HG03520 (cell line): ENCODE measurements around the gene SAMD11.
"Not testable (repeated sequence)": the region's sequence is repeated elsewhere in the genome, so short reads cannot be mapped to it uniquely, and the experiment has no call there.

ENCODE experiments used
- ATAC-seq: cut with Tn5 transposase; IDR thresholded peaks from one replicate; pipeline ENCODE4 v1.9.1; 2021; ENCODE audit warnings: mild to moderate bottlenecking, moderate library complexity; ENCODE audit not compliant: unreplicated experiment

Gene SAMD11

GRCh38 chr1:974687-975328 is 51.1 kb downstream of the SAMD11 start:
- ATAC-seq = no peak

GRCh38 chr1:975365-975764 is 51.6 kb downstream of the SAMD11 start:
- ATAC-seq = no peak

DNA sequence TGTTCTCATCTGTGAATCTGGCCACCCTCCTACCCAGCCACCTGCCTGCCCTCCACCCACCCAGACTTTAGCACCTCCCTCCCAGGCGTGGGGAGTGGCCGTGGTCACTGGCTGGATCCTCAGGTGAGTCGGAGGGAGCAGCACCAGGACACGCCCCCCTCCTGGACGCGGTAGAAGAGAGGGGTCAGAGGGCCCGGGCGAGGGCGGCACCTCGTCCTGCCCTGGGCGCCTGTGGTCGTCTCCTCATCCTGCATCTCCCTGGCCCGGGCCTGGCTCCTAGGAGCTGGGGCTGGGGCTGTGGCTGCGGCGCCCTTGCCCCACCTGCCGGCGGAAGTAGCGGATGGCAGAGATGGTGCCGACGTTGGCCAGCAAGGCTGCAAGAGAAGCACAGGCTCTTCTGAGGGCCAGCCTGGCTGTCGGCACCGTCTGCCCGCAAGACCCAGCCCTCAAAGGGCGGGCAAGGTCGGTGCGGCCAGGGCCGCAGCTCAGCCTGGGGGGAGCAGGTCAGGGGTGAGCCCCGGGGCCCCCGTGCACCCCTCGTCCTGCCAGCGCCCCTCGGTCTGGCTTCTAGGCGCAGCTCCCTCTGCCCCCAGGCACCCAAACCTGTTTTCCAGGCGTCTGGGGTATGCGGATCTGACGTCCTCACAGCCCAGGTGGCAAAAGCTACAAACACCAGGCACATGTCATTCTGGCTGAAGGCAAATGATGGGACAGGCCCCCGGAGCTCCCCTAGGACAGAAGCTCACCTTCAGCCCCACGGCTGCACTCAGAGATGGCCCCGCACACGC is 52.4 kb downstream of the SAMD11 start:
- ATAC-seq = no peak

DNA sequence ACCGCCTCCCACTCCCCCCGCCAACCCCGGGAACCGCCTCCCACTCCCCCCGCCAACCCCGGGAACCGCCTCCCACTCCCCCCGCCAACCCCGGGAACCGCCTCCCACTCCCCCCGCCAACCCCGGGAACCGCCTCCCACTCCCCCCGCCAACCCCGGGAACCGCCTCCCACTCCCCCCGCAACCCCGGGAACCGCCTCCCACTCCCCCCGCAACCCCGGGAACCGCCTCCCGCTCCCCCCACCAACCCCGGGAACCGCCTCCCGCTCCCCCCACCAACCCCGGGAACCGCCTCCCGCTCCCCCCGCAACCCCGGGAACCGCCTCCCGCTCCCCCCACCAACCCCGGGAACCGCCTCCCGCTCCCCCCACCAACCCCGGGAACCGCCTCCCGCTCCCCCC is 53.1 kb downstream of the SAMD11 start:
- ATAC-seq = not testable (repeated sequence)

GRCh38 chr1:978069-978834 is 54.5 kb downstream of the SAMD11 start:
- no peak for ATAC-seq

GRCh38 chr1:978835-979743 is 55.4 kb downstream of the SAMD11 start:
- ATAC-seq = no peak

DNA sequence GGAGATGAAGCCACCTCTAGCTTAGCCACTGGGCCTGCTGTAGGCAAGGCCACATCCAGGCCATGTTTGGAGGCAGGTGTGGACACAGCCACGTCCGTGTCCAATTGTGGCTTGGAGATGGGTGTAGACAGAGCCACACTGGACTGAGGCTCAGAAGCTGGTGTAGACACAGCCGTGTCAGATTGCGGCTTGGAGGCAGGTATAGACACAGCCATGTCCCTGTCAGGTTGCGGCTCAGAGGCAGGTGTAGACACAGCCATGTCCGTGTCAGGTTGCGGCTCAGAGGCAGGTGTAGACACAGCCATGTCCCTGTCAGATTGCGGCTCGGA is 56.0 kb downstream of the SAMD11 start:
- no peak for ATAC-seq

GRCh38 chr1:980137-980571 is 56.4 kb downstream of the SAMD11 start:
- ATAC-seq = no peak

DNA sequence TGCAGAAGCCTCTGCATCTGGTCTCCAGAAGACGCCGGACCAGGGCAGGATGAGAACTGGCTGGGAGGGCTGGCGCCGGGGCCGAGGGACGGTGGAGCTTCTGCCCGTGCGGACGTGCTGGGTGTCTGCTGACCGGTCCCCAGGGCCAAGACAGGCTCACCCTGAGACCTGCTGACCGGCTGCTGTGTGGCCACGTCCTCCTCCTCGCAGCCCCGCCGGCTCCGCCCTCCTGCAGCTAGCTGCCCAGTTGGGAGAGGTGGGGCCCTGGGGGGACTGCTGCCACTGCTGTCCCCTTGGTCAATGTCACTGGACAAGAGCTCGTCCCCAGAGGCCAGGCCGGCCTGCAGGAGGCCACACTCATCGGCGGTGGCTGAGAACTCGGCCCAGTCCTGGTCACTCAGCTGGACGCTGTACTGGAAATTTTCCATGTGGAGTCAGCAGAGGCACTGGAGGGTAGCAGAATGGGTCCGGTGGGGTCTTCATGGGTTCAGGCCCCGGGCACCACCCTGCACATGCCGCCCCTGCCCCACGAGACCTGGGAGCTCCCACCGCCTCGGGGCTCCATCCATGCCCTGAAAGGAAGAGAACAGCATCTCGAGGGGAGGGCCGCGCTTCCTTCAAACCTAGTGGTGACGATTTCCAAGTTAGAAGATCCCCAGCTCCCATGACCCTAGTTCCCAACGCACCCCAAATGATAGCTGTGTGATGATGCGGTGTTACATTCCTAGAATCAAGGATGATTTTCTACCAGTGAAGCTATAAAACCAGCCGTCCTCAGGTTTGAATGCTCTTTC is 57.1 kb downstream of the SAMD11 start:
- no peak for ATAC-seq

DNA sequence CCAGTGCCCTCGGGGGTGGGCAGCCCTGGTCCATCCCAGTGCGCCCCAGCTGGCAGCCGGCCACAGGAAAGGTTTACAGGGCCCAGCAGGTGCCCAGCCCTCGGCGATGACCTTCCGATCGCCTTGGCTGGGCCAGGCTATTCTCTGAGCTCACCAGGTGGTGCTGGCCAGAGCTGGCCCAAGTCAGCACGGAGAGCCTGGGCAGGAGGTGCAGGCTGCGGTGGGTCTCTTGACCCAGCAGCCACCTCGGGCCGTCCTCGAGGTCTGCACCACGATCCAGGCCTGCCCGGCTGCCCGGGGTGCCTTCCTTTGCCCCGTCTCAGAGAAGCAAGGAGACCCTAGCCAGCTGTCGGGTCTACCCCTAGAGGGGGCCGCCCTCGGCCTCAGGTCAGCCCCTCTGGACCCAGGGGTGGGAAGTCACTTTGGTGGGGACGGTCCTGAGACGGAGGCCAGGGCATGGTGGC is 57.8 kb downstream of the SAMD11 start:
- ATAC-seq = no peak

GRCh38 chr1:981955-982558 is 58.3 kb downstream of the SAMD11 start, which contains the start of gene PERM1:
PERM1 (minus strand) TSS chr1:982093; CDS start chr1:981029, 1,064 bp downstream.
- ATAC-seq = no peak

GRCh38 chr1:982765-983436 is 59.2 kb downstream of the SAMD11 start:
- no peak for ATAC-seq

- ATAC-seq = no peak
Measured at GRCh38 chr1:983798-984475, 60.2 kb downstream of the SAMD11 start.

DNA sequence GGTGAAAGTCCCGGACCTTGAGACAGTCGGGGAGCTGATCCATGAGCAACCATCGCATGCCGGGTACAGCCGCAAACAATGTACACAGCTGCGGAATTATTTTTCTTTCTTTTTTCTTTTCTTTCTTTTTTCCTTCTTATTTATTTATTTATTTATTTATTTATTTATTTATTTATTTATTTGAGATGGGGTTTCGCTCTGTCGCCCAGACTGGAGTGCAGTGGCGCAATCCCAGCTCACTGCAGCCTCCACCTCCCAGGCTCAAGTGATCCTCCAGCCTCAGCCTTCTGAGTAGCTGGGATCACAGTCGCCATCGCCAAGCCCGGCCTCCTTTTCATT is 60.7 kb downstream of the SAMD11 start:
- ATAC-seq = no peak

DNA sequence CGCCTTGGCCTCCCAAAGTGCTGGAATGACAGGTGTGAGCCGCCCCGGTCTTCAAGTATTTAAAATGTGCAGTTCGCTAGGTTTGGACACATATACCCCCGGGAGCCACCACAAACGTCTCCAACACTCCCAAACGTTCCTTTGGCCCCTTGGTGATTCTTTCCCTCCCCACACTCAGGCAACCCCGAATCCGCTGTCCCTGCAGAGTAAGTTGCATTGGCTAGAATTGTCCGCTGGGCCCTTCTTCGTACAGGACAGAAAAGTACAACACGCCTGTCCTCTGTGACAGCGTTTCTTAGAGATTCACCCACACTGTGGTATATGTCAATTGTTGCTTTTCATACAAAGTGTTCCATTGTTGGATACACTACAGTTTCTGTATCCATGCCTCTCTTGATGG is 61.4 kb downstream of the SAMD11 start:
- no peak for ATAC-seq

DNA sequence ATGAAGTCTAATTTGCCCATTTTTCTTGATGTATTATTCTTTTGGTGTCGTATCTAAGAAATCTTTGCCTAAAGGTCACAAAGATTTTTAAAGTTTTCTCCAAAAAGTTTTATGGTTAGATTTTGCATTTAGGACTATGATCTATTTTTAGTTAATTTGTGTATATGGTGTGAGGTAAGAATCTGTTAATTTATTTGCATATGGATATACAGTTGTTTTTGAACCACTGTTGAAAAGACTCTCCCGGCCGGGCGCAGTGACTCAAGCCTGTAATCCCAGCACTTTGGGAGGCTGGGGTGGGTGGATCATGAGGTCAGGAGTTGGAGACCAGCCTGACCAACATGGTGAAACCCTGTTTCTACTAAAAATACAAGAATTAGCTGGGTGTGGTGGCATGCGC is 64.3 kb downstream of the SAMD11 start:
- not testable (repeated sequence) for ATAC-seq

GRCh38 chr1:991275-991674 is 67.6 kb downstream of the SAMD11 start:
- ATAC-seq = not testable (repeated sequence)

DNA sequence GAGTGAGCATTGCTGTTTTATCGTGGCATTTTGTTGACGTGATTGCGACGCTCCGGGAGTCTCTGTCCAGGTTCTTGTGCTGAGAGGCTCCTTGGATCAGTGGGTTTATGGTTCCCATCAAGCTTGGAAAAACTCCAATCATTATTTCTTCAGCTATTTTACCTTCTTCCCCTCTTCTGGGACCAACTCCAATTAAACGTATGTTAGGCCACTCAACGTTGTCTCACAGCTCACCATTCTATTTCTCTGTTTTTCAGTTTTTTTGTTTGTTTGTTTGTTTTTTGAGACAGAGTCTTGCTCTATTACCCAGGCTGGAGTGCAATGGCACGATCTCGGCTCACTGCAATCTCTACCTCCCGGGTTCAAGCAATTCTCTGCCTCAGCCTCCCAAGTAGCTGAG is 68.2 kb downstream of the SAMD11 start:
- ATAC-seq = no peak
